ENCODE data around the gene NAP1L2.
"Not testable (repeated sequence)": the region's sequence is repeated elsewhere in the genome, so short reads cannot be mapped to it uniquely, and the experiment has no call there.

The NAP1L2 gene, protein sequence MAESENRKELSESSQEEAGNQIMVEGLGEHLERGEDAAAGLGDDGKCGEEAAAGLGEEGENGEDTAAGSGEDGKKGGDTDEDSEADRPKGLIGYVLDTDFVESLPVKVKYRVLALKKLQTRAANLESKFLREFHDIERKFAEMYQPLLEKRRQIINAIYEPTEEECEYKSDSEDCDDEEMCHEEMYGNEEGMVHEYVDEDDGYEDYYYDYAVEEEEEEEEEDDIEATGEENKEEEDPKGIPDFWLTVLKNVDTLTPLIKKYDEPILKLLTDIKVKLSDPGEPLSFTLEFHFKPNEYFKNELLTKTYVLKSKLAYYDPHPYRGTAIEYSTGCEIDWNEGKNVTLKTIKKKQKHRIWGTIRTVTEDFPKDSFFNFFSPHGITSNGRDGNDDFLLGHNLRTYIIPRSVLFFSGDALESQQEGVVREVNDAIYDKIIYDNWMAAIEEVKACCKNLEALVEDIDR
- 0 to 0.33 (median 0) reads per million in 17 experiments for total RNA-seq

DNA sequence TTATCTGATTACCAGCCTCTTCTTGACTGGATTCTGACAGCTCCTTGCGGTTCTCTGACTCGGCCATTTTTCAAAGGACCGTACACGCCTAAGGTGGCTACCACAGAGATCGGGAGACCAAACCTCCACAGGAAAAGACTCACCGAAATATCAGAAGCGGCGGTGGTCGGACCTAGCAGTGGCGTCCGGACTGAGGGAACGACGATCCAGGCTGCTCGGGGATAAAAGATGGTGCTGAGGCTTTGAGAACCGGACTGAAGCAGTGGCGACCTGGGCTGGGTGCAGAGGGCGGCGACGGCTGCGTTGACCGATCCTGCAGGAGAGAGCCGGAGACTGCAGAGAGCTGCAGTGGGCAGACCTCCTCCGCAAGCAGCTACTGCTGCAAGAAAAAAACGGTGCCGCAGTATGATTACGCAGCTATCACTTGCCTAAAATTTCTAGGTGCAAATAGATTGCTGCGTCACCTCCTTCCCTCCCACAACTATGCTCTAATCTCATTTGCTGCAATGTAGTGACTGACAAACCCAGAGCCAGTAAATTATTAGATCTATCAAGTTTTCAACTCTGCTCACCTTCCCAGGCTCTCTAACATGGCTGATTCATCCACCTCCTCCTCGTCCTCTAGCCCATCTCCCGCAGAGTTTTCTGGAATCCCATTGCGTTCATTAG, at the start of gene NAP1L2:
NAP1L2 (minus strand) TSS at position 426 of the 669 bp plus-strand sequence; CDS start at position 67, 359 bp downstream.
- peak in 1 of 4 experiments; percentile 1 for DNase-seq

DNA sequence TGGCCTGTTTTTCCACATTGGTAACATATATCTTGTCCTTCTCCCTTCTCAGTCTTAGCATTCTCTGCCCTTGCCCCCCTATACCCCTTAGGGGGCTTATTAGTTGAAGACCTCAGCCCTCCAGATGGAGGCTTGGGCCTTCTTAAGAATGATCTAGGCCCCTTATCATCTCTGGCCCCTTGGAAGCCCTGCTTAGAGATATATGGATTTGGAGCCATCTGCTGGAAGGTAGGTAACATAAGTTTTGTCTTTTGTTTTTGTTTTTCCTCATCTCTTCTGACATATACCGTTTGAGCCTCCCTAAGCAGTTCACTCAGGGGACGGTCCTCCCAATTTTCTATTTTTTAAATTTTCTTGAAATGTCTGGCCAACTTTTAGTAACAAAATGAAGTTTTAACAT, 48.3 kb upstream of the NAP1L2 start:
- no peak for DNase-seq

DNA sequence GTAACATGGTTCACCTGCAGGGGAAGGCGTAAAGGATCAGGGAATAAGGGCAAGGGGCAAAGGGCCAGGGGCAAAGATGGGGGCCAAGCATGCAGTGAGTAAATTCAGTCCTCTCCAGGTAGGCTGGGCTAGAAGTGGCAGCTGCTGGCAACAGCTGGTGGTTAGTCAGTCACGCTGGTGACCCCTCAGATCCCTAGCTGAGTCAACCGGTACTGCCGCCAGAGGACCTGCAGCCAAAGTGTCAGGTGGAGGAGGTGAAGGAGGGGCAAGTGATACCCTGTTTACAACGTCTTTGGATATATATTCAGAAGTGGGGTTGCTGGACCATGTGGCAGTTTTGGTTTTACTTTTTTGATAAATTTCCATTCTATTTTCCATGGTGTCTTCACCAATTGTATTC, 24.6 kb upstream of the NAP1L2 start:
- no peak for DNase-seq

DNA sequence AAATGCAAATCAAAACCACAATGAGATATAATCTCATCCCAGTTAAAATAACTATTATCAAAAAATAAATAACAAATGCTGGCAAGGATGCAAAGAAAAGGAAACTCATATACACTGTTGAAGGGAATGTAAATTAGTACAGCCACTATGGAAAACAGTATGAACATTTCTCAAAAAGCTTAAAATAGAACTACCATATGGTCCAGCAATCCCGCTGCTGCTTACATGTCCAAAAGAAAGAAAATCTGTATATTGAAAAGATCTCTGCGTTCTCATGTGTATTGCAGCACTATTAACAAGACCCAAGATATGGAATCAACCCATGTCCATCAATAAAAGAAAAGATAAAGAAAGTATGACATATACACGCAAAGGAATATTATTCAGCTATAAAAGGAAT, 3.0 kb upstream of the NAP1L2 start:
- no peak for DNase-seq

DNA sequence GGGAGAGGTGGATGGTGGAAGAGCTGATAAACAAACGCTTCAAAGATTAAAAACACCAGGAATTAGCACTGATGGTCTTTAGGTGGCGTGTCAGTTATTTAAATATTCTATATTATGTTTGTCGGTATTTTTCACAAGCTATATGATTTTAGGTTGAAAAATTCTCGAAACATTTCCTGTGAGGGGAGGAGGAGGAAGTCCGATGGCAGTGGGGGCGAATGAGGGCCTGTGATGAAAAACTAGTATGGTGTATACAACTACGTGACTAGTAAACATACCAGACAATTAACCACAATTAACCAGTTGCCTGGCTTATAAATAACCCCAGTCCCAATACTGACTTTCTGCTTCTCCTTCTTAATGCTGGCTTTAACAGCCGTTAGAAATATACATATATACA, 595 bp upstream of the NAP1L2 start:
- DNase-seq = no peak

DNA sequence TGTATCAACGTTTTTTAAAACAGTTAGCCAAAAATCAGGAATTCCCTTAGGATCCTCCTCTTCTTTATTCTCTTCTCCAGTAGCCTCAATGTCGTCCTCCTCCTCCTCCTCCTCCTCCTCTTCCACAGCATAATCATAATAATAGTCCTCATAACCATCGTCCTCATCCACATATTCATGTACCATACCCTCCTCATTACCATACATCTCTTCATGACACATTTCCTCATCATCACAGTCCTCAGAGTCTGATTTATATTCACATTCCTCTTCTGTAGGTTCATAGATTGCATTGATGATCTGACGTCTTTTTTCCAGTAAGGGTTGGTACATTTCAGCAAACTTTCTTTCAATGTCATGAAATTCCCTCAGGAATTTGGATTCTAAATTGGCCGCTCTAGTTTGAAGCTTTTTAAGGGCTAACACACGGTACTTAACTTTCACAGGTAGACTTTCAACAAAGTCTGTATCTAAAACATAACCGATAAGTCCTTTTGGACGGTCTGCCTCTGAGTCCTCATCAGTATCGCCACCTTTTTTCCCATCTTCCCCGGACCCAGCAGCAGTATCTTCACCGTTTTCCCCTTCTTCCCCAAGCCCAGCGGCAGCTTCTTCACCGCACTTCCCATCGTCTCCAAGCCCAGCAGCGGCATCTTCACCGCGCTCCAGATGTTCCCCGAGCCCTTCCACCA, 771 bp downstream of the NAP1L2 start:
- DNase-seq = no peak

DNA sequence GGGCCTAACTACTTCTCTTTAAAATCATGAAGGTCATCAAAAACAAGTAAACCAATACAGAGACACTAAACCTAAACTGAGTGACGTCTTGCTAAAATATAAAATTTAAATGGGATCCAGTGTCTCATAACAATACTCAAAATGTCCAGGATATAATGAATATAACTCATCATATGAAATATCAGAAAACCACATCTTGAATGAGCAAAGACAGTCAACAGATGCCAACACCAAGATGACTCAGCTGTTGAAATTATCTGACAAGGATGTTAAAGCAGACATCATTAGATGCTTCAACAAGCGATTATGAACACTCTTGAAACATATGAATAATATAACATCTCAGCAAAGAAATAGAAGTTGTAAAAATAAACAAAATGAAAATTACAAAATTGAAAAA, 8.3 kb downstream of the NAP1L2 start:
- DNase-seq = no peak

DNA sequence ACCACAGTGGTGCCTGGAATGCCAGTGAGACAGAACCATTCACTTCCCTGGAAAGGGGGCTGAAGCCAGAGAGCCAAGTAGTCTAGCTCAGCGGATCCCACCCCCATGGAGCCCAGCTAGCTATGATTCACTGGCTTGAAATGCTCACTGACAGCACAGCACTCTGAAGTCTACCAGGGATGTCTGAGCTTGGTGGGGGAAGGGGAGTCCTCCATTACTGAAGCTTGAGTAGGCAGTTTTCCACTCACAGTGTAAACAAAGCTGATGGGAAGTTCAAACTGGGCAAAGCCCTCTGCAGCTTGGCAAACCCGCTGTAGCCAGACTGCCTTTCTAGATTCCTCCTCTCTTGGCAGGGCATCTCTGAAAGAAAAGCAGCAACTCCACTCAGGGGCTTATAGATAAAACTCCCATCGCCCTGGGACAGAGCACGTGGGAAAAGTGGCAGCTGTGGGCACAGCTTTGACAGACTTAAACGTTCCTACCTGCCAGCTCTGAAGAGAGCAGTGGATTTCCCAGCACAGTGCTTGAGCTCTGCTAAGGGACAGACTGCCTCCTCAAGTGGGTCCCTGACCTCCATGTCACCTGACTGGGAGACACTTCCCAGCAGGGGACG, 32.0 kb downstream of the NAP1L2 start:
- DNase-seq = no peak

DNA sequence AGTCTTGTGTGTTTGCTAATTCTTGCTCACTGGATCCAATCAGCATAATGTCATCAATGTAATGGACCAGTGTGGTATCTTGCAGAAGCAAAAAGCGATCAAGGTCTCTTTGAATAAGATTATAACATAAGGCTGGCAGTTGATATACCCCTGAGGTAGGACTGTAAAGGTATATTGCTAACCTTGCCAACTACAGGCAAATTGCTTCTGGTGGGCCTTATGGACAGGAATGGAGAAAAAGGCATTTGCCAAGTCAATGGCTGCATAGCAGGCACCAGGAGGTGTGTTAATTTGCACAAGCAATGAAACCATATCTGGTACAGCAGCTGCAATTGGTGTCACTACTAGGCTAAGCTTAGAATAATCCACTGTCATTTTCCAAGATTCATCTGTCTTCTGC, 45.7 kb downstream of the NAP1L2 start:
- DNase-seq = not testable (repeated sequence)
